ENCODE measurements around the gene PHLDB2. TPM values are rescaled to one million over a fixed set of nuclear protein-coding genes. Genes with fewer than 3 reads are reported as not detected.
A peak's percentile ranks its signal among the peaks of the same experiment; 100 is the strongest.

The PHLDB2 gene
- total RNA-seq: 10 to 100 TPM; 11.7 to 16.5 TPM
- polyA plus RNA-seq (ENCODE audit: insufficient read depth, low read depth, low replicate concordance): 12.3 TPM
- long read RNA-seq, donor 1, full-length matches to known transcripts: 4 of 4 reads
- long read RNA-seq, donor 1, partial matches to known transcripts: 0 of 4 reads
- long read RNA-seq, donor 1, other reads (novel, unspliced or antisense): 0 of 4 reads
- long read RNA-seq, donor 2, full-length matches to known transcripts: 1 of 1 reads
- long read RNA-seq, donor 2, partial matches to known transcripts: 0 of 1 reads
- long read RNA-seq, donor 2, other reads (novel, unspliced or antisense): 0 of 1 reads

- intact Hi-C loops (cut with DNase I; ENCODE audit: low total_unique reads): no loop called here
- Histone ChIP-seq H3K9me3 (no peaks in the 10 kb centered on the region), H3K4me3 (peak within 1 kb of the TSS; percentile 78 to 82), H3K4me1 (peaks cover 9% of the 10 kb centered on the region), H3K27ac (peak within 1 kb of the TSS; percentile 94), H3K27me3 (no peaks in the 10 kb centered on the region), H3K36me3 (ENCODE audit: low read depth, missing control alignments) (no peaks in the 10 kb centered on the region)
- 0 to 1% methylated on average over 42 to 77 of the region's 78 CpGs for WGBS, 2 donors
- no peak for TF ChIP-seq POLR2A (IDR thresholded peaks at IDR 0.05)
- TF ChIP-seq, protein P1, sequence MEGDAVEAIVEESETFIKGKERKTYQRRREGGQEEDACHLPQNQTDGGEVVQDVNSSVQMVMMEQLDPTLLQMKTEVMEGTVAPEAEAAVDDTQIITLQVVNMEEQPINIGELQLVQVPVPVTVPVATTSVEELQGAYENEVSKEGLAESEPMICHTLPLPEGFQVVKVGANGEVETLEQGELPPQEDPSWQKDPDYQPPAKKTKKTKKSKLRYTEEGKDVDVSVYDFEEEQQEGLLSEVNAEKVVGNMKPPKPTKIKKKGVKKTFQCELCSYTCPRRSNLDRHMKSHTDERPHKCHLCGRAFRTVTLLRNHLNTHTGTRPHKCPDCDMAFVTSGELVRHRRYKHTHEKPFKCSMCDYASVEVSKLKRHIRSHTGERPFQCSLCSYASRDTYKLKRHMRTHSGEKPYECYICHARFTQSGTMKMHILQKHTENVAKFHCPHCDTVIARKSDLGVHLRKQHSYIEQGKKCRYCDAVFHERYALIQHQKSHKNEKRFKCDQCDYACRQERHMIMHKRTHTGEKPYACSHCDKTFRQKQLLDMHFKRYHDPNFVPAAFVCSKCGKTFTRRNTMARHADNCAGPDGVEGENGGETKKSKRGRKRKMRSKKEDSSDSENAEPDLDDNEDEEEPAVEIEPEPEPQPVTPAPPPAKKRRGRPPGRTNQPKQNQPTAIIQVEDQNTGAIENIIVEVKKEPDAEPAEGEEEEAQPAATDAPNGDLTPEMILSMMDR (IDR thresholded peaks at IDR 0.05): no peak
- peak; percentile 78 for DNase-seq
Measured at GRCh38 chr3:111859061-111859973, at the start of gene PHLDB2. PHLDB2 (plus strand) TSS chr3:111859265; CDS start chr3:111884078, 24,813 bp downstream.

- intact Hi-C loops (cut with DNase I; ENCODE audit: low total_unique reads): no loop called here
- DNase-seq: no peak
- Histone ChIP-seq H3K9me3 (no peaks in the 10 kb centered on the region), H3K27ac (no peak overlapping the region), H3K36me3 (ENCODE audit: low read depth, missing control alignments) (no peaks in the 10 kb centered on the region), H3K4me1 (peaks cover 7% of the 10 kb centered on the region), H3K4me3 (no peak overlapping the region), H3K27me3 (no peaks in the 10 kb centered on the region)
- no peak for TF ChIP-seq POLR2A (IDR thresholded peaks at IDR 0.05)
- TF ChIP-seq, protein P1 (IDR thresholded peaks at IDR 0.05): no peak
Measured at GRCh38 chr3:111810909-111811308, 48.2 kb upstream of the PHLDB2 start.

GRCh38 chr3:111811811-111812210, 47.3 kb upstream of the PHLDB2 start:
- no peak for TF ChIP-seq POLR2A (IDR thresholded peaks at IDR 0.05)
- TF ChIP-seq, protein P1 (IDR thresholded peaks at IDR 0.05): no peak
- Histone ChIP-seq H3K4me3 (no peak overlapping the region), H3K36me3 (ENCODE audit: low read depth, missing control alignments) (no peaks in the 10 kb centered on the region), H3K27ac (no peak overlapping the region), H3K4me1 (peaks cover 7% of the 10 kb centered on the region), H3K9me3 (no peaks in the 10 kb centered on the region), H3K27me3 (no peaks in the 10 kb centered on the region)
- no peak for DNase-seq
- WGBS, 2 donors: 59 to 74% methylated on average over 1 of the region's 1 CpG
- intact Hi-C loops (cut with DNase I; ENCODE audit: low total_unique reads): no loop called here

DNA sequence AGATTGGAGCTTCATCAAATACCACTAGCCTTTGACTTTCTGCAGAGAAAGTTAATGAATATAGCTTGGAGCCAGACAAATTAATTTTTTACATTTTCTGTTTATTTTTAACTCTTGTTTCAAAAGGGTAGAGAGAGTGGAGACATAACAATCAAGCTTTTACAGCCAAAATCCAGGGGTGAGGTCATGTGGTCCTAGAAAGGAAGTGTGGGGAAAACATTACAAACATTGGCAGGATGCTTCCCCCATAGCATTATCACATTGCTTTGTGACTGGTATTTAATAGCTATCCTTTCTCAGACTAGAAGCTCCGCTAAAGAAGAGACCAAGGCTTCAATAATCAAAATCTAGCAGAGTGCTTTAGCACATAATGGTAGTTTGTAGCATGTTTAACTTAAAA, 46.4 kb upstream of the PHLDB2 start:
- peaks cover 7% of the 10 kb centered on the region for H3K4me1 ChIP-seq
- no peak overlapping the region for H3K4me3 ChIP-seq
- no peak overlapping the region for H3K27ac ChIP-seq
- no peak for DNase-seq
- intact Hi-C loops (cut with DNase I; ENCODE audit: low total_unique reads): no loop called here
- TF ChIP-seq POLR2A (IDR thresholded peaks at IDR 0.05): no peak
- TF ChIP-seq, protein P1 (IDR thresholded peaks at IDR 0.05): no peak
- WGBS, 2 donors: 38 to 46% methylated on average over 1 of the region's 1 CpG
- H3K27me3 ChIP-seq: no peaks in the 10 kb centered on the region
- H3K9me3 ChIP-seq: no peaks in the 10 kb centered on the region
- H3K36me3 ChIP-seq (ENCODE audit: low read depth, missing control alignments): no peaks in the 10 kb centered on the region
